ENCODE results near the gene NSUN6. TPM values are rescaled to one million over a fixed set of nuclear protein-coding genes. Genes with fewer than 3 reads are reported as not detected.

Gene NSUN6
- total RNA-seq, 2 experiments from 2014 or later: 20.7 to 21.3 TPM

GRCh38 chr10:18539335-18539734 lies 112.1 kb downstream of the NSUN6 start:
- CTCF ChIA-PET: no interaction called here
- peaks cover 40% of the 10 kb centered on the region for H3K36me3 Mint-ChIP-seq (ENCODE audit: low read depth)
- DNase-seq (no peak), ATAC-seq (no peak)
- intact Hi-C loops (cut with micrococcal nuclease): no loop called here
- H3K27ac Mint-ChIP-seq: no peak overlapping the region
- no peak for TF ChIP-seq CTCF (IDR thresholded peaks at IDR 0.05)
- H3K4me1 Mint-ChIP-seq (ENCODE audit: low read depth): no peaks in the 10 kb centered on the region
- H3K27me3 Mint-ChIP-seq: no peaks in the 10 kb centered on the region
- POLR2A ChIA-PET: no interaction called here
- H3K4me3 Mint-ChIP-seq: no peak overlapping the region
- no peaks in the 10 kb centered on the region for H3K9me3 Mint-ChIP-seq

GRCh38 chr10:18533896-18534295 lies 117.5 kb downstream of the NSUN6 start:
- Mint-ChIP-seq H3K36me3 (ENCODE audit: low read depth) (peaks cover 32% of the 10 kb centered on the region), H3K27me3 (no peaks in the 10 kb centered on the region), H3K27ac (no peak overlapping the region), H3K4me3 (no peak overlapping the region), H3K4me1 (ENCODE audit: low read depth) (no peaks in the 10 kb centered on the region), H3K9me3 (peaks cover 4% of the 10 kb centered on the region)
- POLR2A ChIA-PET: no interaction called here
- DNase-seq: no peak
- intact Hi-C loops (cut with micrococcal nuclease): no loop called here
- TF ChIP-seq CTCF (IDR thresholded peaks at IDR 0.05): no peak
- no peak for ATAC-seq
- CTCF ChIA-PET: interaction anchor here (0.9 kb wide), 1 partner anchor 14 kb away, joined by 3 read pairs; no protein-coding TSS in a partner anchor

GRCh38 chr10:18532881-18533535 lies 118.4 kb downstream of the NSUN6 start:
- no peak overlapping the region for H3K4me3 Mint-ChIP-seq
- H3K27ac Mint-ChIP-seq: no peak overlapping the region
- CTCF ChIA-PET: no interaction called here
- H3K9me3 Mint-ChIP-seq: peaks cover 4% of the 10 kb centered on the region
- POLR2A ChIA-PET: no interaction called here
- peaks cover 31% of the 10 kb centered on the region for H3K36me3 Mint-ChIP-seq (ENCODE audit: low read depth)
- intact Hi-C loops (cut with micrococcal nuclease): no loop called here
- H3K4me1 Mint-ChIP-seq (ENCODE audit: low read depth): no peaks in the 10 kb centered on the region
- ATAC-seq: no peak
- TF ChIP-seq CTCF (IDR thresholded peaks at IDR 0.05): no peak
- no peak for DNase-seq
- H3K27me3 Mint-ChIP-seq: no peaks in the 10 kb centered on the region

DNA sequence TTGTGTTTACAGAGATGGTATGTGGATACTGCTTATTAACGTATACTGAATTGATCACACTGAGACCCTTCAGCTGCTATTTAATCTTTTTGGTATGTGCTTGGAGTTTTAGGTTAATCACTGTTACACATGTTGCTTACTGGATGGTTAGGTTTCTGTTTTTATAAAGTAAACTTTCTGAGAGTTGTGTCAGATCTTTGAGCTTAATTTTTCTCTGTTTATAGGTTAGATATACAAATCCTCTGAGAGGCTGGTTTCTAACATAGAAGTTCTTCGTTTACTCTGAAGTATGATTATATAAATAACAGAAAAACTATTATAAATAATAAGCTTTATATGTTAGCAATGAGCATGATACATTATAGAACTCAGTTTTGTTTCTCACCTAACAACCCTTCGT lies 123.1 kb downstream of the NSUN6 start:
- no peak overlapping the region for H3K27ac Mint-ChIP-seq

DNA sequence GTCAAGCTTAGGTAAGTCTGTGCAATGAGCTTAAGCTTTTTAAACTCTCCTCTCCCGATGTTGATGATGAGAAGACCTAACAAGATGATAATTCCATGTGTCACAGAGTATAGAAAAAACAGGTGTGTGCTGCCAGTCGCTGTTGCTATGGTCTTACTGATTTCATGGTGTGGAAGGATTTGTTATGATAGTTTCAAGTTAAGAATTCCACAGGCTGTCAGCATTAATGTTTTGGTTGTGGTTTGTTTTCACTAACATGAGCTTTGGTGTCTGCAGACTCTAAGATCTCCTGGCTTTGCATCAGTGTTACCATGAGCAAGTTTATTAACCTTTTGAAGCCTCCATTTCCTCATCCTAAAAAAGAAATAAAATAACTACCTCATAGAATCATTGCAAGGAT lies 123.7 kb downstream of the NSUN6 start:
- Mint-ChIP-seq H3K4me1 (ENCODE audit: low read depth) (no peaks in the 10 kb centered on the region), H3K9me3 (peaks cover 4% of the 10 kb centered on the region), H3K36me3 (ENCODE audit: low read depth) (peaks cover 19% of the 10 kb centered on the region), H3K4me3 (no peak overlapping the region), H3K27me3 (no peaks in the 10 kb centered on the region), H3K27ac (no peak overlapping the region)
- no peak for ATAC-seq
- ChIA-PET CTCF (no interaction called here), POLR2A (no interaction called here)
- no peak for DNase-seq
- intact Hi-C loops (cut with micrococcal nuclease): no loop called here
- no peak for TF ChIP-seq CTCF (IDR thresholded peaks at IDR 0.05)

More for the DNA sequence above, 123.1 kb downstream of the NSUN6 start:
- H3K27me3 Mint-ChIP-seq: no peaks in the 10 kb centered on the region
- DNase-seq: no peak
- peaks cover 19% of the 10 kb centered on the region for H3K36me3 Mint-ChIP-seq (ENCODE audit: low read depth)
- H3K9me3 Mint-ChIP-seq: peaks cover 4% of the 10 kb centered on the region
- no peaks in the 10 kb centered on the region for H3K4me1 Mint-ChIP-seq (ENCODE audit: low read depth)
- no peak for ATAC-seq
- intact Hi-C loops (cut with micrococcal nuclease): no loop called here
- ChIA-PET CTCF (no interaction called here), POLR2A (no interaction called here)
- no peak for TF ChIP-seq CTCF (IDR thresholded peaks at IDR 0.05)
- H3K4me3 Mint-ChIP-seq: no peak overlapping the region

Measured in activated CD8-positive, alpha-beta T cell treated with anti-CD3 and anti-CD28 coated beads for 36 hours (primary cell).